ENCODE data around the gene AJAP1.

The AJAP1 gene

GRCh38 chr1:4836574-4836973, 182.2 kb downstream of the AJAP1 start:
- DNase-seq (ENCODE audit: extremely low read depth, insufficient read length) = no peak
- TF ChIP-seq, protein P1, sequence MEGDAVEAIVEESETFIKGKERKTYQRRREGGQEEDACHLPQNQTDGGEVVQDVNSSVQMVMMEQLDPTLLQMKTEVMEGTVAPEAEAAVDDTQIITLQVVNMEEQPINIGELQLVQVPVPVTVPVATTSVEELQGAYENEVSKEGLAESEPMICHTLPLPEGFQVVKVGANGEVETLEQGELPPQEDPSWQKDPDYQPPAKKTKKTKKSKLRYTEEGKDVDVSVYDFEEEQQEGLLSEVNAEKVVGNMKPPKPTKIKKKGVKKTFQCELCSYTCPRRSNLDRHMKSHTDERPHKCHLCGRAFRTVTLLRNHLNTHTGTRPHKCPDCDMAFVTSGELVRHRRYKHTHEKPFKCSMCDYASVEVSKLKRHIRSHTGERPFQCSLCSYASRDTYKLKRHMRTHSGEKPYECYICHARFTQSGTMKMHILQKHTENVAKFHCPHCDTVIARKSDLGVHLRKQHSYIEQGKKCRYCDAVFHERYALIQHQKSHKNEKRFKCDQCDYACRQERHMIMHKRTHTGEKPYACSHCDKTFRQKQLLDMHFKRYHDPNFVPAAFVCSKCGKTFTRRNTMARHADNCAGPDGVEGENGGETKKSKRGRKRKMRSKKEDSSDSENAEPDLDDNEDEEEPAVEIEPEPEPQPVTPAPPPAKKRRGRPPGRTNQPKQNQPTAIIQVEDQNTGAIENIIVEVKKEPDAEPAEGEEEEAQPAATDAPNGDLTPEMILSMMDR (IDR thresholded peaks at IDR 0.05; ENCODE audit: insufficient read depth, low read length, poor library complexity, severe bottlenecking) = no peak
- Histone ChIP-seq H3K4me3 (replicated peaks; ENCODE audit: low read depth, low read length) (no peak overlapping the region), H3K27me3 (replicated peaks; ENCODE audit: control insufficient read depth, insufficient read depth, low read length) (no peaks in the 10 kb centered on the region), H3K36me3 (ENCODE audit: control insufficient read depth, insufficient read depth, low read length) (no peaks in the 10 kb centered on the region)

DNA sequence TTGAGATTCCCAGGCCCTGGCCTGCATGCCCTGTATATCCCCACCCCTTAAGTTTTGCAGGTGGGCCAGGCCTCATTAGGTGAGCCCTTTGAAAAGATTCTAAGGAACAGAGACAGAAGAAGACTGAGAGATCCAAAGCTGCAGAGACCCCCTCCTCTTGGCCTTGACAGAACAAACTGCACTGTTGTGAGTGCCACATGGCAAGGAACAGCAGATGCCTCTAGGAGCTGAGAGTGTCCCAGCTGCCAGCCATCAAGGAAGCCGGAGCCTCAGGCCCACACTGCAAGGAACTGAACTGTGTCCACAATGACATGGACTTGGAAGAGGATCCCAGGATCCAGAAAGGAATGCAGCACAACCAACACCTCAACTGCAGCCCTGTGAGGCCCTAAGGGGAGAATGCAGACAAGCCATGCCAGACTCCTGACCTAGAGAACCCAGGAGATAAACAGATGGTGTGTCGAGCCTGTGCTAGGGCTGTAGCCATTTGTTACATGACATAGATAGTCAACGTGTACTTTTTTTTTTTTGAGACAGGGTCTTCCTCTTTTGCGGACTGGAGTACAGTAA, 182.7 kb downstream of the AJAP1 start:
- TF ChIP-seq, protein P1 (IDR thresholded peaks at IDR 0.05; ENCODE audit: insufficient read depth, low read length, poor library complexity, severe bottlenecking) = no peak
- H3K4me3 ChIP-seq (replicated peaks; ENCODE audit: low read depth, low read length) = no peak overlapping the region
- no peaks in the 10 kb centered on the region for H3K27me3 ChIP-seq (replicated peaks; ENCODE audit: control insufficient read depth, insufficient read depth, low read length)
- no peak for DNase-seq (ENCODE audit: extremely low read depth, insufficient read length)
- H3K36me3 ChIP-seq (ENCODE audit: control insufficient read depth, insufficient read depth, low read length) = no peaks in the 10 kb centered on the region

- Histone ChIP-seq H3K4me3 (replicated peaks; ENCODE audit: low read depth, low read length) (no peak overlapping the region), H3K36me3 (ENCODE audit: control insufficient read depth, insufficient read depth, low read length) (no peaks in the 10 kb centered on the region), H3K27me3 (replicated peaks; ENCODE audit: control insufficient read depth, insufficient read depth, low read length) (no peaks in the 10 kb centered on the region)
- TF ChIP-seq, protein P1 (IDR thresholded peaks at IDR 0.05; ENCODE audit: insufficient read depth, low read length, poor library complexity, severe bottlenecking) = no peak
- DNase-seq (ENCODE audit: extremely low read depth, insufficient read length) = no peak
Observed at GRCh38 chr1:4837752-4838151, 183.3 kb downstream of the AJAP1 start.

- TF ChIP-seq, protein P1 (IDR thresholded peaks at IDR 0.05; ENCODE audit: insufficient read depth, low read length, poor library complexity, severe bottlenecking) = no peak
- H3K4me3 ChIP-seq (replicated peaks; ENCODE audit: low read depth, low read length) = no peak overlapping the region
- DNase-seq (ENCODE audit: extremely low read depth, insufficient read length) = no peak
- no peaks in the 10 kb centered on the region for H3K27me3 ChIP-seq (replicated peaks; ENCODE audit: control insufficient read depth, insufficient read depth, low read length)
- H3K36me3 ChIP-seq (ENCODE audit: control insufficient read depth, insufficient read depth, low read length) = no peaks in the 10 kb centered on the region
Observed at GRCh38 chr1:4838231-4838630, 183.8 kb downstream of the AJAP1 start.

Measured in GM06990 (cell line).